ENCODE data around the gene MEIOB.
"Not testable (repeated sequence)": the region's sequence is repeated elsewhere in the genome, so short reads cannot be mapped to it uniquely, and the experiment has no call there.

MEIOB gene

GRCh38 chr16:1907226-1907860, 35.4 kb upstream of the MEIOB start:
- no peak for DNase-seq

- no peak for DNase-seq
These were observed 34.8 kb upstream of the MEIOB start for GRCh38 chr16:1906846-1907165.

DNA sequence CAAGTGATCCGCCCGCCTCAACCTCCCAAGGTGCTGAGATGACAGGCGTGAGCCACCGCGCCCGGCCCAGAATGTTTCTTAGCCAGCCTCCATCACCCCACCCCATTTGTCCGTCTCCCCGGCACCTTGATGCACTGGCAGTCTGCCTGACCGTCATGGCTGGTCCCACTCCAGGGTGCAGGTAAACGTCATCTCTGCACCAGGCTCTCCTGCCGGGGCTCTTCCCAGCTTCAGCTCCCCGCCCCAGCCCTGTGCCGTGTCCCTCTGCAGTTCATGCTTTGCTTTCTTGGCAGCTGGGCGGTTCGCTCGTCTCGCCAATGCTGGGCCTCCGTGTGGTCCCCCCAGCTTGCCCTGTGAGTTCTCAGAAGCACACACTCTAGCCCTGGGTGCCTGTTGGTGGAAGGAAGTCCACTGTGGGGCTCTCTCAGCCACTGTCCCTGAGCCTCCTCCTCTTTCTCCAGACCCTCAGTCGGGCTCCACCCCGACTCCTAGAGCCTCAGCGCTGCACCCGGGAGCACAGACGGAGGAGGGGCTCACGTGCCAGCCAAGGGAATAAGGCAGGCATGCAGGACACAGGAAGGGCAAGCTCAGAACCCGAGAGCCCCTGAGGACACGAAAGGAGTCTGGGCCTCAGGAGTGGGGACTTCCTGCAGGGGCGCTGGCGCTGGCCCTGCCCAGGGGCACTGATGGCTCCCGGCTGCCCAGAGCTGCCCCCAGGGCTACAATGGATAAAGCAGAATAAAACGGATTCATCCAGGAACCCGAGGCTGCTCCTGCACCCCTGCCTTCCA, 34.3 kb upstream of the MEIOB start:
- no peak for DNase-seq

DNA sequence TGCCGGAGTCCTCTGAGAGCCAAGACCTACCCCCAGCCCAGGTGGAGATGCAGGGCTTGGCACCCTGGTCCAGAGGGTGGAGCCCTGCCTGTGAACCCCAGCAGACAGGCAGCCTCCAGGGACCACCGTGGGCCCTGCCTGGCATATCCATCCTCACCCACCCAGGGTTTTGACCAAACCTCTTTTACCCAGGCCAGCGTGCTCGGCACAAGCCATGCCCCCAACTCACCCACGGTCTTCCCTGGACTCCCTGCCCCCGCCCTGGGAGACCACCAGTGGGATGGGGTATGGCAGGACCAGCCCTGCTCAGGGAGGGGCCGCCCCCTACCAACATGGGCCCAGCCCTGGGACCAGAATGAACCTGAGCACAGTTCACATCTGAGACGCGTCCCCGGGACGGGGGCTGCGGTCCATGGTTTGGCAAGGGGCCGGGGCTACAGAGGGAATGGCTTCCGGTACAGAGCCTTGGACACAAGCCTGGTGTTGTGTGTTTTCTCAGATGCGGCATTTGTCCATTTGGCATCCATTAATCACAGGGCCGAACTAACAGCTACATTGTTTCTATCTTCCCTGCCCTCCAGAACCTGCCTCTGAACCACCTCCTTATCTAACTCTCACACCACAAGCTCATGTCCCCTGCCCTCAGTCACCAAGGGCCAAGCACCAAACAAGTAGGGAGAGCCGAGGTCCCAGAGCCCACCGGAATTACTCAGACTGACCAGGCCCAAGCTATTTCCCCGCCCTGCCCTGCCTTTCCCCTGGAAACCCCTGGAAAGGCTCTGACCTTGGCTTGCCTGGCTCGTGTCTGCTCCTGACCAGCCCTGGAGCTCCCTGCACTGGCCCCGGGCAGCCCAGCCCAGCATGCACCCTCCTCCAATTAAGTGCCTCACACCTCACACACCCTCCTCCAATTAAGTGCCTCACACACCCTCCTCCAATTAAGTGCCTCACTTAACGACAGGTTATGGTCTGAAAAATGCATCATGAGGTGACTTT, 32.2 kb upstream of the MEIOB start:
- no peak for DNase-seq

GRCh38 chr16:1903220-1903574, 31.2 kb upstream of the MEIOB start:
- DNase-seq, result no peak

- no peak for DNase-seq
These were observed 30.7 kb upstream of the MEIOB start for GRCh38 chr16:1902547-1903219.

- DNase-seq, result no peak
These were observed 28.4 kb upstream of the MEIOB start for GRCh38 chr16:1900452-1900774.

DNA sequence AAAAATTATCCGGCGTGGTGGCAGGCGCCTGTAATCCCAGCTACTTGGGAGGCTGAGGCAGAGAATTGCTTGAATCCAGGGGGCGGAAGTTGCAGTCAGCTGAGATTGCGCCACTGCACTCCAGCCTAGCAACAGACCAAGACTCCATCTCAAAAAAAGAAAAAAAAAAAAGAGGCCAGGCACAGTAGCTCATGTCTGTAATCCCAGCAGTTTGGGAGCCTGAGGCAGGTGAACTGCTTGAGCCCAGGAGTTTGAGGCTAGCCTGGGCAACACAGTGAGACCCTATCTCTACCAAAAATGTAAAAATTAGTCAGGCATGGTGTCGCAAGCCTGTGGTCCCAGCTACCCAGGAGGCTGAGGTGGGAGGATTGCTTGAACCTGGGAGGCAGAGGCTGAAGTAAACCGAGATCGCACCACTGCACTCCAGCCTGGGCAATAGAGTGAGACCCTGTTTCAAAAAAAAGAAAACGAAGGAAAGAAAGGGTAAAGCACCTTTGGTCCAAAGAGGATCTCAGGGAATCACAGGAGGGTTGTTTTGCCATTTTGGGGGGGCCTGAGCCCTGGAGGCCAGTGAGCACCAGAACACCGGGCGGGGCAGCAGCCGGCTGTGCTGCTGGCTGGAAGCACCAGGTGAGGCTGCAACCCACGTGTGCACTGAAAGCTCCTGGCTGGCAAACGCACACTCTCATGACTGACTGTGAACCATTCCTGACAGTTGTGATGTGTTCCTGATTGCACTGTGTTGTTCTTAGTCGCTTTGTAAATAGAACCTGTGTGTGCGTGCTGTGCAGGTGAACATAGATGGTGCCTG, 27.9 kb upstream of the MEIOB start:
- DNase-seq, result peak; percentile 7

DNA sequence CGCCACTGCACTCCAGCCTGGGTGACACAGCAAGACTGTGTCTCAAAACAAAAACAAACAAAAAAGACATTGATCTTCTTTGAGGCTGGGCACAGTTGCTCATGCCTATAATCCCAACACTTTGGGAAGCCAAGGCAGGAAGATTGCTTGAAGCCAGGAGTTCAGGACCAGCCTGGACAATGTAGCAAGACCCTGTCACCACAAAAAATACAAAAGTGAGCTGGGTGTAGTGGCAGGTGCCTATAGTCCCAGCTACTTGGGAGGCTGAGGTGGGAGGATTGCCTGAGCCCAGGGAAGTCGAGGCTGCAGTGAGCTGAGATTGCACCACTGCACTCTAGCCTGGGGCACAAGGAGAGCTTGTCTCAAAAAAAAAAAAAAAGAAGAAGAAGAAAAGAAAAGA, 25.7 kb upstream of the MEIOB start:
- not testable (repeated sequence) for DNase-seq

GRCh38 chr16:1895949-1896675, 24.1 kb upstream of the MEIOB start:
- DNase-seq, result no peak

GRCh38 chr16:1895068-1895467, 23.1 kb upstream of the MEIOB start:
- no peak for DNase-seq

GRCh38 chr16:1890708-1891050, 18.7 kb upstream of the MEIOB start:
- DNase-seq, result peak; percentile 6

DNA sequence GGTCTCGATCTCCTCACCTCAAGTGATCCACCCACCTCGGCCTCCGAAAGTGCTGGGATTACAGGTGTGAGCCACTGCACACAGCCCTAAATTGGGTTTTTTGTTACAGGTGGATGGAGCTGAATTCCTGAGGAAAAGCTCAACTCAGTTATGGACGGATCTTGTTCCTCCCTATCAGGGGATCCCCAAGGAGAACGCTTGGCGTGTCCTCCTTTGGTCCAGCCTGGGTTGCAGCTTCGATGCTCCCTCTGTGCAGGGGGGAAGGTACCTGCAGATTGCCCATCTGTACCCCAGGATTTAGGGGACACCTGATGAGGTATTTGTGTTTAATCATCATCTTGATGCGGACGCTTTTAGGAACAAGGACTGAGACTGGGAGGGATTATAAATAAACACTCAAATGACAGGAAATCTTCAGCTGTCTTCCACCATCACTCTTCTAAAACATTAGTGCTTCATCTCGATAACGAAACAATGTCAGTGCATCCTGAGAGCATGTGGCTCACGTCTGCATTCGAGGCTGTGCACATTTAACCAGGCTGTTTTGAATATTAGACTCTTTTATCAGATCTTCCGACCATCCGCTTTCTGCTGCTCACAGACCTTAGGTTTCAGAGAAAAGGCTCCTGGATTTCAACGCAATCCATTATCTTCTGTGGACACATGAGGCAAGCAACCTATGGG, 18.2 kb upstream of the MEIOB start:
- no peak for DNase-seq

- DNase-seq, result no peak
These were observed 15.9 kb upstream of the MEIOB start for GRCh38 chr16:1887711-1888354.

GRCh38 chr16:1884889-1885288, 12.9 kb upstream of the MEIOB start:
- DNase-seq, result no peak

DNA sequence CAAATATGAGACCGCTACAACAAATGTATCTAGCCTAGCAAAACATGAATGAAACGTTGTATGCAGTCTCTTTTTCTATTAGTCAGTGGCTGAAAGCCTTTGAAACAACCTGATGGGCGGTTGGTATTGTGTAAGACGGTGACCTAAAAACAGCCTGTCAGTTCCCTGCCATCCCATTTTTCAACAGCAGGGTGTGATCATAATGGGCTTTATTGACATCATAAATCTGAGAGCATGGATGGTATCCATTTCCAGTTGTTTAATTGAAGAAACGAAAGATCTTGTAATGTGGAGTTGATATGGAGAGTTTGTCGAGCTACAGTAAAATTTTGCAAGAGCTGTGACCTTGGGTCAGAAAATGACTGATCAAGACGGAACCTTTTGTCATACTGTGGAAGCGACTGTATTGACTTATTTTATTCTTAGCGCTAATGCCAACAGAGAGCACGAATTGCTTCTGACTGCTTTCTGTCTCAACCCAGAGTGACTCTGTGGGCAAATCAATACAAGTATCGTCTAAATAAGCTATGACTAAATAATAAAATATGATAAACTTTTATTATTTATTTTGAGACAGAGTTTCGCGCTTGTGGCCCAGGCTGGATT, 12.3 kb upstream of the MEIOB start:
- peak; percentile 0 for DNase-seq

- DNase-seq, result not testable (repeated sequence)
These were observed 9.2 kb upstream of the MEIOB start for GRCh38 chr16:1881172-1881571.

DNA sequence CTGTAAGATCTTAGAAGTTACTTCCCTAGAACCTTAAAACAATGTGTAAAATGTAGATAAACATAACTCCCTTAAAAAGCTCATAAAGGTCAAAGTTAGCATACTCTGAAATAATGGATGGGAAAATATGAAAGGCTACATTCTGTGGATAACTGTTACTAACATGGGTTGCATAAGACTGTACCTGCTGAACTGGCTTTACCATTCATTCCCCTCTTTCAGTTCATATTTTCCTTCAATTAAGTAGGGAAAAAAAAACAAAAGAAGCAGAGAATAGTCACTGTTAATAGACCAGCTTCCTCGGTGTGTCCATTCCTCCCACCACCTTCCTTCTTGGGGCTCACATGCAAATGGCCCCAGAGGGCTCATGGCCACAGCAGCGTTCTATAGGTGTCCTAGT, 7.5 kb upstream of the MEIOB start:
- no peak for DNase-seq

DNA sequence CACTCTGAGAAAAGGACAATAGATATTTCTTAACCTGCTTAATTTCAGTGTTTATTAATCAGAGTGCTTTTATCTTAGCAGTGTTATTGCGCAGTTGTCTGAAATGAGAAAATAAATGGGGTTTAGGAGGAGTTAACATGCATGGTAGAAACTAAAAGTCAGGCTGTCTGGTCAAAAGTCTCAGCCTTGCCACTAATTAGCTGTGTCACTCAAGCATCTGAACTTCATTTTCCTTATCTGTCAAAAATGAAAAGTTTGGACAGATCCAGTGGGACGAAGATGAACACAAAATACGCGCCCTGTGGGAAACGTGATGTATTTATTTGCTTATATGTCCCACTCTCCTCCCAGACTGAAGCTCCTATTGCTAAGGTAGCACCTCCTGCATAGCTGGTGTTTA, 6.3 kb upstream of the MEIOB start:
- no peak for DNase-seq

DNA sequence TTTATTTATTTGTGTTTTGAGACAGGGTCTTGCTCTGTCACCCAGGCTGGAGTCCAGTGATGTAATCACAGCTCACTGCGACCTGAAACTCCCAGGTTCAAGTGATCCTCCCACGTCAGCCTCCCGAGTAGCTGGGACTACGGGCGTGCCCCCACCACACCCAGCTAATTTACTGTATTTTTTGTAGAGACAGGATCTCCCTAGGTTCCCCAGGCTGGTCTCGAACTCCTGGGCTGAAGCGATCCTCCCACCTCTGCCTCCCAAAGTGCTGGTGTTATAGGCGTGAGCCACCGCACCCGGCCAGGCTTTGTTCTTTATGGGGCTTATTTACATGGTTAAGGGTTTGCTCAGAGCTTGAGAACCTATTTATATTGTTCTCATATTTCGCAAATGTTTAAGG, 5.8 kb upstream of the MEIOB start:
- DNase-seq, result no peak

Data from NCI-H1105 treated with DMSO at 0.1 percent for 48 hours (cell line).